HCT116 (cell line): ENCODE measurements around the gene CCDC57. TPM values are rescaled to one million over a fixed set of nuclear protein-coding genes. Genes with fewer than 3 reads are reported as not detected.

Source experiments
- ATAC-seq: fragments of 200-7000 bp; cut with Tn5 transposase; 2 replicates; pipeline ENCODE4 v1.9.1; 2020; ENCODE audit warnings: mild to moderate bottlenecking, moderate library complexity
- BruUV-seq: library from RNA; stranded (reverse); fragments of 400-500 nt; replicated peaks from 2 replicates; lab custom pipeline; 2021; lab: Mats Ljungman, UMichigan
- CTCF ChIA-PET: fragments of 300-600 bp; sonication (Branson Sonifier 250); formaldehyde crosslinking; loops from one replicate; lab custom pipeline; 2021; ENCODE audit warnings: antibody characterized with exemption; lab: Charles Lee
- POLR2A ChIA-PET: fragments of 300-600, 350-600 bp; sonication (Branson Sonifier 250); formaldehyde crosslinking; loops from one replicate; lab custom pipeline; 2021; ENCODE audit warnings: antibody characterized with exemption; lab: Charles Lee
- RAD21 ChIA-PET, 2 experiments: fragments of 300-600 bp; sonication (Branson Sonifier 250); formaldehyde crosslinking; loops; one replicate each; lab custom pipeline; 2023; ENCODE audit warnings: low total read pairs in 2 of 2; ENCODE audit not compliant: uncharacterized antibody in 2 of 2, unreplicated experiment in 2 of 2, low non-redundant PET in 1 of 2; lab: Charles Lee
- DNase-seq: peaks from one replicate; pipeline ENCODE4 v3.0.0-alpha.2; 2010; ENCODE audit warnings: low read depth, low spot score
- H2AFZ ChIP-seq: fragments of 200-600 bp; shearing (Covaris generic), sonication (generic); 2 replicates; pipeline ENCODE4 v1.6.1; 2017; ENCODE audit warnings: low read depth, mixed run types, mixed read lengths, antibody characterized with exemption, low read length; ENCODE audit not compliant: poor library complexity, severe bottlenecking
- H3K27ac ChIP-seq: 2 replicates; pipeline ENCODE4 v1.5.1; 2012; ENCODE audit warnings: low read depth, low read length
- H3K27me3 ChIP-seq: fragments of 200-600 bp; sonication (generic); 2 replicates; pipeline ENCODE4 v1.6.1; 2016; ENCODE audit warnings: mixed run types, low read length, mixed read lengths; ENCODE audit not compliant: insufficient read depth
- H3K36me3 ChIP-seq, 2 experiments: fragments of 200-500 bp in 1 of 2; fragments of 200-600 bp in 1 of 2; sonication (Bioruptor generic) in 1 of 2; sonication (generic) in 1 of 2; 2 replicates each; pipeline versions ENCODE4 v1.5.1 to v1.6.1; 2014 to 2016; ENCODE audit warnings: low read length in 2 of 2, inconsistent platforms in 1 of 2, mixed read lengths in 1 of 2, mixed run types in 1 of 2; ENCODE audit not compliant: insufficient read depth in 2 of 2, control insufficient read depth in 1 of 2
- H3K4me1 ChIP-seq, 2 experiments: fragments of 200-600 bp in 1 of 2; sonication (generic) in 1 of 2; 2 replicates each; pipeline versions ENCODE4 v1.5.1 to v1.6.1; 2012 to 2017; ENCODE audit warnings: low read length in 2 of 2, inconsistent platforms in 1 of 2, mild to moderate bottlenecking in 1 of 2, mixed read lengths in 1 of 2, mixed run types in 1 of 2, moderate library complexity in 1 of 2; ENCODE audit not compliant: insufficient read depth in 2 of 2, control insufficient read depth in 1 of 2
- H3K4me2 ChIP-seq: fragments of 200-600 bp; sonication (generic); 2 replicates; pipeline ENCODE4 v1.6.1; 2017; ENCODE audit warnings: mixed run types, low read length, mixed read lengths
- H3K4me3 ChIP-seq, 2 experiments: fragments of 200-600 bp in 1 of 2; sonication (generic) in 1 of 2; replicated peaks in 1 of 2; 2 replicates each; pipeline ENCODE4 v1.5.1; 2011 to 2016; ENCODE audit warnings: low read length in 2 of 2, control low read depth in 1 of 2, low read depth in 1 of 2, mild to moderate bottlenecking in 1 of 2, mixed read lengths in 1 of 2, mixed run types in 1 of 2
- H3K79me2 ChIP-seq: fragments of 200-600 bp; sonication (generic); 2 replicates; pipeline ENCODE4 v1.6.1; 2017; ENCODE audit warnings: mild to moderate bottlenecking, mixed run types, low read length, moderate library complexity, mixed read lengths; ENCODE audit not compliant: insufficient read depth
- H3K9ac ChIP-seq: fragments of 200-600 bp; sonication (generic); 2 replicates; pipeline ENCODE4 v1.6.1; 2016; ENCODE audit warnings: low read length, mixed read lengths
- H3K9me2 ChIP-seq: fragments of 200-600 bp; sonication (generic), shearing (Covaris generic); 2 replicates; pipeline ENCODE4 v1.6.1; 2017; ENCODE audit warnings: mixed run types, mild to moderate bottlenecking, moderate library complexity; ENCODE audit not compliant: insufficient read depth
- H3K9me3 ChIP-seq, 2 experiments: fragments of 200-500 bp in 1 of 2; fragments of 200-600 bp in 1 of 2; sonication (Bioruptor generic) in 1 of 2; sonication (generic) in 1 of 2; 2 replicates each; pipeline ENCODE4 v1.6.1; 2014 to 2017; ENCODE audit warnings: low read length in 2 of 2, mixed read lengths in 2 of 2, inconsistent platforms in 1 of 2, low read depth in 1 of 2, mild to moderate bottlenecking in 1 of 2, mixed run types in 1 of 2, moderate library complexity in 1 of 2; ENCODE audit not compliant: control insufficient read depth in 1 of 2, insufficient read depth in 1 of 2
- H4K20me1 ChIP-seq: fragments of 200-600 bp; sonication (generic), shearing (Covaris generic); 2 replicates; pipeline ENCODE4 v1.6.1; 2017; ENCODE audit warnings: mixed run types, mild to moderate bottlenecking, moderate library complexity; ENCODE audit not compliant: insufficient read depth
- CBX3 ChIP-seq: IDR thresholded peaks from 2 replicates; pipeline ENCODE4 v1.6.1; 2012; ENCODE audit warnings: low read depth
- CEBPB ChIP-seq: IDR thresholded peaks from 2 replicates; pipeline ENCODE4 v1.6.1; 2012; ENCODE audit warnings: low read depth
- EGR1 ChIP-seq: IDR thresholded peaks from 2 replicates; pipeline ENCODE4 v1.6.1; 2012; ENCODE audit warnings: low read depth
- EZH2 ChIP-seq: fragments of 200-600 bp; sonication (generic); IDR thresholded peaks from 2 replicates; pipeline ENCODE4 v1.6.1; 2017; ENCODE audit warnings: antibody characterized with exemption, mixed run types
- JUND ChIP-seq: IDR thresholded peaks from 2 replicates; pipeline ENCODE4 v1.6.1; 2012
- MAX ChIP-seq: IDR thresholded peaks from 2 replicates; pipeline ENCODE4 v1.6.1; 2012
- POLR2AphosphoS5 ChIP-seq: IDR thresholded peaks from 2 replicates; pipeline ENCODE4 v1.6.1; 2011; ENCODE audit warnings: mild to moderate bottlenecking, low read depth, low read length, moderate library complexity
- REST ChIP-seq: IDR thresholded peaks from 2 replicates; pipeline ENCODE4 v1.6.1; 2012; ENCODE audit warnings: low read depth
- SRF ChIP-seq: IDR thresholded peaks from 2 replicates; pipeline ENCODE4 v1.6.1; 2012; ENCODE audit warnings: low read depth
- TCF7L2 ChIP-seq: IDR thresholded peaks from 2 replicates; pipeline ENCODE4 v1.7.0; 2011; ENCODE audit warnings: borderline replicate concordance, inconsistent platforms; ENCODE audit not compliant: insufficient read depth, insufficient read length; ENCODE audit errors: extremely low read depth
- YY1 ChIP-seq: IDR thresholded peaks from 2 replicates; pipeline ENCODE4 v1.6.1; 2011; ENCODE audit warnings: low read length, low read depth, moderate library complexity, mild to moderate bottlenecking; ENCODE audit not compliant: insufficient replicate concordance; ENCODE audit errors: extremely low read depth
- ZBTB33 ChIP-seq: IDR thresholded peaks from 2 replicates; pipeline ENCODE4 v1.6.1; 2011; ENCODE audit warnings: mild to moderate bottlenecking, low read length, moderate library complexity; ENCODE audit not compliant: insufficient replicate concordance; ENCODE audit errors: extremely low read depth
- ZFX ChIP-seq: fragments of 450-650 bp; IDR thresholded peaks from 2 replicates; pipeline ENCODE4 v1.6.1; 2017
- intact Hi-C: fragments of 100-400 bp; cut with micrococcal nuclease; formaldehyde crosslinking; loops from 2 replicates; pipeline ENCODE4 v1.10.0; 2022
- total RNA-seq: library from RNA; stranded (reverse); gene quantifications from one replicate; pipeline ENCODE4 v1.2.1, GENCODE V29; 2021; ENCODE audit not compliant: unreplicated experiment

The CCDC57 gene
- total RNA-seq, 1 experiment from 2014 or later: 143 TPM

GRCh38 chr17:82216301-82217119 lies 3.9 kb upstream of the CCDC57 start:
- no peak overlapping the region for H2AFZ ChIP-seq
- ChIA-PET CTCF (interaction anchor here (0.6 to 1.7 kb wide), 3 partner anchors 11 to 186 kb away, joined by 3 to 10 read pairs (median 4); no protein-coding TSS in a partner anchor), RAD21 (interaction anchor here in 1 of 2 experiments (1.5 kb wide), 1 partner anchor 12 kb away, joined by 6 read pairs; the partner anchor contains the start of gene SLC16A3), POLR2A (interaction anchor here (2.6 to 4.2 kb wide), 2 partner anchors 10 to 13 kb away, joined by 12 to 31 read pairs; partner anchors contain the start of gene SLC16A3)
- H3K9ac ChIP-seq: peak overlapping the region; percentile 68
- H3K4me3 ChIP-seq: peak overlapping the region; percentile 29 to 46
- H3K27me3 ChIP-seq: no peaks in the 10 kb centered on the region
- no peaks in the 10 kb centered on the region for H3K9me3 ChIP-seq
- no peaks in the 10 kb centered on the region for H3K9me2 ChIP-seq
- H4K20me1 ChIP-seq: no peaks in the 10 kb centered on the region
- intact Hi-C loops: no loop called here
- no peaks in the 10 kb centered on the region for H3K36me3 ChIP-seq
- no peak for TF ChIP-seq EGR1
- TF ChIP-seq MAX: no peak
- TF ChIP-seq CEBPB: no peak
- peak; percentile 72 for TF ChIP-seq ZFX
- TF ChIP-seq POLR2AphosphoS5: peak; percentile 72
- TF ChIP-seq SRF: no peak
- no peak for TF ChIP-seq REST
- TF ChIP-seq TCF7L2: peak; percentile 89
- no peak for TF ChIP-seq CBX3
- TF ChIP-seq ZBTB33: no peak
- TF ChIP-seq YY1: peak; percentile 64
- no peak for TF ChIP-seq EZH2
- no peak for TF ChIP-seq JUND
- H3K79me2 ChIP-seq: peaks cover 9% of the 10 kb centered on the region
- DNase-seq: peak; percentile 85
- peaks cover 45 to 81% of the 10 kb centered on the region in 2 experiments for H3K4me1 ChIP-seq
- ATAC-seq: peak; percentile 64
- peak overlapping the region; percentile 99 for H3K4me2 ChIP-seq
- peak overlapping the region; percentile 98 for H3K27ac ChIP-seq
- BruUV-seq: no TSS peak
